ENCODE results near the gene UBTD1. TPM values are rescaled to one million over a fixed set of nuclear protein-coding genes. Genes with fewer than 3 reads are reported as not detected.

The UBTD1 gene
- total RNA-seq, 1 donor from 2014 or later: 37.5 TPM

DNA sequence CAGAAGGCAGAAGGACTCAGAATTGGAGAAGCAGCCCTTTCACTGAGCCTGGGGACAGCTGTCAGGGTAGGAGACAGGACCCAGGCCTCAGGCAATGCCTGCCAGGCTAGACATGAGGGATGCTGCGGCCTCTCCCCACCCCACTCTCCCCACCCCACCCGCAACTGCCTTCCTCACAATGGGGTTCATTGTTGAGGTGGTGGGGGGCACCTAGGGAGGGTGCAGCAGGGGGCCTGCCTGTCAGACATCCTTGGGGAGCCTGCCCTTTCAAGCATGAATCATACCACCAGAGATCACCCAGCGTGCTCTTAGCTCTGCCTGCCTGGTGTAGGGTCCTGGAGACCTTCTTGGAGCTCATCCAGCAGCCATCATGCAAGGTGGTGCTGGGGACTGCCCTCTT lies 90.8 kb downstream of the UBTD1 start, which contains the start of gene C10orf62:
Gene C10orf62 (plus strand): TSS at position 243 of the 400 bp plus-strand sequence. CDS start 177 bp downstream, outside the sequence.
- Histone ChIP-seq H3K27ac (no peak within 1 kb of the TSS), H3K27me3 (no peaks in the 10 kb centered on the region), H3K4me1 (no peaks in the 10 kb centered on the region), H3K4me3 (no peak within 1 kb of the TSS), H3K9me3 (no peaks in the 10 kb centered on the region), H3K36me3 (no peaks in the 10 kb centered on the region)
- no peak for TF ChIP-seq CTCF (IDR thresholded peaks at IDR 0.05)
- no peak for DNase-seq
- intact Hi-C loops (cut with DNase I): no loop called here
- peak; percentile 8 for ATAC-seq

DNA sequence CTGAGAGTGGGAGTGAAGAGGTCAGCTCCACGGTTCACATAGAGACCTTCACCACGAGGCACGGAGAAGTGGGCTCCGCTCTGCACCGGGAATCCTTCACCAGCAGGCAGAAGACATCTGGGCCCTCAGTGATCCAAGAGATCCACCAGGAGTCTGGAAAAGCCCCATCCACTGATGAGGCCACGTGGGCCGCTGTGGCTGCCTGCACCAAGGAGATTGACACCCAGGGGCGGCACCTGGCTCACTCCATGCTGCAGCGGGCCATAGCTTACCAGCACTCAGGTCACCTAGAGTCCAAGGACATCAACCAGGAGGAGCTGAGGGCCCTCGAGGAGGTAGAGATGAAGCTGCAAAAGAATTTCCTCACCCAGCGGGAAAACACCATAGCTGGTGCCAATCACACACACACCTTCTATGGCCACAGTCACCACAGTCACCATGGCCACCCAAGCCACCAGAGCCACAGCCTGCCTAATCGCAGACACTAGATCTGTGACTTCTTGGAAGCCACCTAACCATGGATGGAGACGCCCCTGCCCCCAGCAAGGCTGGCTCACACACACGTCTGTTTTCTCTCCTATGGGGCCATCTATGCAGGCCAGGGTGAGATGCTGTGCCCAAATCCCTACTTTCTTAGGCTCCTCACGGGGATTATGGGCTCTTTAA lies 91.5 kb downstream of the UBTD1 start:
- intact Hi-C loops (cut with DNase I): no loop called here

DNA sequence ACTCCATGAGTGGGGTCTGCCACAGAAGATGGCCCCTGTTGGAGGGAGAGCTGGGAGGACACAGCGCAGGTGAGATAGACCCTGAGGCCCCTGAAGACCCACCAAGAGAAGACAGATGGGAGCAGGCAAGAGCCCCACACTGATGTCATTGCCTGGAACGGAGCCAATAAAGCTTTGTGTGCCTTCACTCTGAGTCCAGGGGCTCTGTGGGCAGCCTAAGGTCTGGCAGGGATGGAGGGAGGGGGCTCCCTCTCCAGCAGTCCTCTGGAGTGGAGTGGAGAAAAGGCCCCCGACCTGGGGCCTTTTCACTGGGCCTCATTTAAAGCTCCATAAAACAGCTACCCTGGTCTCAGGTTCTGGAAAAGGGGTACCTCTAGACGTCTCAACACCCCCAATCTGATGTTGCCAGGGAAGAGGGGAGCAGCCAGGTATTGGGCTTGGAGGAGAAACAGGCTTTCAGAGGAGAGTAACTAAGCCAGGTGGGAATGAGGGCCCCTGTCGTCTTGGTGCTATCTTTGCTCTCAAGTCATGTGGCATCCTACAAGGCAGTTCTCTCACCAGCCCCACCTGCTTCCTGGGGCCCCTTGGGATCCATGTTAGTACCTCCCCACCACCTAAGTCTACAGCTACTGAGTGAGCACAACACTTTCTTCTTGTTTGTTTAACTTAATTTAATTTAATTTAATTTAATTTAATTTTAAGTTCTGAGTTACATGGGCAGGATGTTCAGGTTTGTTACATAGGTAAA lies 92.2 kb downstream of the UBTD1 start:
- no peaks in the 10 kb centered on the region for H3K4me1 ChIP-seq
- intact Hi-C loops (cut with DNase I): no loop called here
- TF ChIP-seq CTCF (IDR thresholded peaks at IDR 0.05): no peak
- H3K9me3 ChIP-seq: no peaks in the 10 kb centered on the region
- H3K4me3 ChIP-seq: no peak overlapping the region
- no peak for DNase-seq
- no peaks in the 10 kb centered on the region for H3K36me3 ChIP-seq
- H3K27me3 ChIP-seq: no peaks in the 10 kb centered on the region
- ATAC-seq: no peak
- H3K27ac ChIP-seq: no peak overlapping the region

More for the DNA sequence above, 91.5 kb downstream of the UBTD1 start:
- Histone ChIP-seq H3K36me3 (no peaks in the 10 kb centered on the region), H3K9me3 (no peaks in the 10 kb centered on the region), H3K27me3 (no peaks in the 10 kb centered on the region), H3K4me3 (no peak overlapping the region), H3K4me1 (no peaks in the 10 kb centered on the region), H3K27ac (no peak overlapping the region)
- TF ChIP-seq CTCF (IDR thresholded peaks at IDR 0.05): no peak
- ATAC-seq (no peak), DNase-seq (no peak)

- DNase-seq (no peak), ATAC-seq (no peak)
- Histone ChIP-seq H3K4me1 (no peaks in the 10 kb centered on the region), H3K27me3 (no peaks in the 10 kb centered on the region), H3K27ac (no peak overlapping the region), H3K9me3 (no peaks in the 10 kb centered on the region), H3K4me3 (no peak overlapping the region), H3K36me3 (no peaks in the 10 kb centered on the region)
- intact Hi-C loops (cut with DNase I): no loop called here
- no peak for TF ChIP-seq CTCF (IDR thresholded peaks at IDR 0.05)
Observed at GRCh38 chr10:97593421-97593820, 94.7 kb downstream of the UBTD1 start.

DNA sequence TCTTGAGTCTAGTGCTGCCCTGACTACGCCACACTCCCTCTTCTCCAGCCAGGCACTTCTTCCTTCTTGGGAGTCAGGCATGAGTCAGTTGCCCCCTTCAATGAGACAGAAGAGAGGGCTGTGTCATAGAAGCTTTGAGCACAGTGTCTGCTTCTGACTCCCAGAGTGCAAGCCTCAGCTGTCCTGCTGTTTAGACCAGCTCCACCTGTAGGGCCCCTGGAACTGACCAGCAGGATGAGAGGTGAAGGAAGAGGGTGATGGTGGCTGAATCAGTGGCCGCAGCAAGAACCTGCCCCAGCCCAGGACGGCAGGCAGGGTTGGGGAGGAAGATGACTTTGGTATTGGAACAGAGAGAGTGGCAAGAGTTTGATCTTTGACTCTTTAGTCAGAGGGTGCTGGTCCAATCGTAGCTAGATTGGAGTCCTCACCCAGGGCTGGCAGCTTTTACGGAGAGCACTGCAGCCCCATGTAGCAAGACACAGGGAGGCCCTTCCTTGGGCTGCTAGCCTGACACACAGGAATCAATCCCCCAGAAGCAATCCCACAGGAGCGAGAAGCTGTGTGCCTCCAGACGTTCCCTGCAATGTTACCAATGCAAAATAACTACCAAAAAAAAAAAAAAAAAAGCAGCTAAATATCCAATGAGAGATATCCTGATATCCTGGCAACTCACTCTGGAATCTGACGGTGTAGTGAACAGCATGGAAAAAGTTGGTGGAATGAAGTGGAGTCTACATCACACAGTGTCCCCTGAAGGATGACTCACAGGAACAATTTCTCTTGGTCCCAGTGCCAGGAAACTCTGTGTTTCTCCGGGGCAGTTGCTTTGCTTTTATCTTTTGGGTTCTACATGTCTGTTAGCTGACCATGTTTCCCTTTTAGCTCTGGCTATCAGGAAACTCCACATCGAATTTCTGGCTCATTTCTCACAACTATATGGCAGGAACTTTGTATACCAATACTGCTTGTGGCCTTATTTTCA lies 97.7 kb downstream of the UBTD1 start:
- H3K27ac ChIP-seq: peak overlapping the region; percentile 44
- DNase-seq: no peak
- no peak overlapping the region for H3K4me3 ChIP-seq
- peak; percentile 76 for ATAC-seq
- TF ChIP-seq CTCF (IDR thresholded peaks at IDR 0.05): no peak
- intact Hi-C loops (cut with DNase I): no loop called here
- H3K36me3 ChIP-seq: no peaks in the 10 kb centered on the region
- no peaks in the 10 kb centered on the region for H3K4me1 ChIP-seq
- no peaks in the 10 kb centered on the region for H3K9me3 ChIP-seq
- H3K27me3 ChIP-seq: no peaks in the 10 kb centered on the region
